Lower leg skin (tissue), 4 donors: ENCODE results near the gene KDM6A. TPM values are rescaled to one million over a fixed set of nuclear protein-coding genes. Genes with fewer than 3 reads are reported as not detected.
"Not testable (repeated sequence)": the region's sequence is repeated elsewhere in the genome, so short reads cannot be mapped to it uniquely, and the experiment has no call there.

Experiments
- DNase-seq, 2 donors: peaks; one replicate each; pipeline ENCODE4 v3.0.0-alpha.2; 2019; ENCODE audit warnings: low spot score in 2 of 2
- H3K4me3 ChIP-seq: fragments of 200-600 bp; sonication (generic); 2 replicates; pipeline ENCODE4 v1.5.1; 2017; ENCODE audit warnings: mild to moderate bottlenecking, low read depth; ENCODE audit not compliant: poor library complexity, severe bottlenecking
- POLR2A ChIP-seq, 2 donors: fragments of 450-650 bp; IDR thresholded peaks; one replicate each; pipeline ENCODE4 v1.6.1; 2016 to 2017; ENCODE audit warnings: antibody characterized with exemption in 2 of 2, mild to moderate bottlenecking in 1 of 2, moderate library complexity in 1 of 2
- WGBS, 2 donors: methylation state at CpG; one replicate each; pipeline ENCODE4 v1.1.5; 2018; 5-methylcytosine and 5-hydroxymethylcytosine counted together
- intact Hi-C: fragments of 100-400 bp; cut with DNase I; formaldehyde crosslinking; loops from one replicate; pipeline ENCODE4 v1.15.0; 2023; ENCODE audit warnings: low total_unique reads
- total RNA-seq, 4 donors: library from RNA; depleted of rRNA; stranded (reverse); fragments of >200 nt; gene quantifications; one replicate each; pipeline ENCODE4 v1.1.0, GENCODE V29; 2016
- TF ChIP-seq, protein P1 (sequence below), 3 donors: fragments of 450-650 bp; IDR thresholded peaks; one replicate each; pipeline ENCODE4 v1.5.1; 2016; ENCODE audit warnings: antibody characterized with exemption in 3 of 3, mild to moderate bottlenecking in 3 of 3, moderate library complexity in 2 of 3

KDM6A gene
- total RNA-seq, 4 donors from 2014 or later: 30.3 to 88.2 (median 43.7) TPM

DNA sequence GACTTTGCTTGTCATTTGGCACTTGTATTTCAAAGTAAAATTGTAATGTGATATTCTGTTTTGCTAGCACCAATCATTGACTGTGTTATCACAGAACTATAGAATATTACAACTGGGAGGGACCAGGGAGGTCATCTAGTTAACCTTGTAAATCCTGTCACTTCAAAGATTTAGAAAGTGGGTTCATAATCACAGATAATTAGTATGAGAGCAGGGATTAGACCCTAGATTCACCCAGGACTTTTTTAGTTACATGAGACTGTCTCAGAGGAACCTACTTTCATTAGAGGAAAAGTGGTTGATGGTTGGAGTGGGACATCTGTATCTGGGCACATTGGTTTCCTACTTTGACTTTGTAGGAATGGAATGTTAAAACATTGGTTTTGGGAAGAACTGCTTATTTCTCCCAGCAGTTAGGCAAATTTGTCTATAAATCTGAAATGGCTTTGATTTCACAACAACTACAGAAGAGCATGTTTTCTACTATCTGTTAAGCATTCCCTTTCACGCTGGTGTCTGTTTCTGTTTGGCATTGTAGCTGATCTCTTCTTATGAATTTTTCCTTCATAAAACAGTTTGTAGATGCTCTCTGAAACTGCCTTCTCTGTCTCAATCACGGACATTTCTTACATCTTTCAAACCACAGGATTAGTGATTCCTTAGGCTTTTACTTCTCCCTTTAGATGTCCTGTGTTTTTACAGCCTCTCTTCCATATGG lies 183.6 kb downstream of the KDM6A start:
- 70 to 84% methylated on average over 2 of the region's 2 CpGs for WGBS, 2 donors
- intact Hi-C loops: no loop called here
- no peak for DNase-seq
- TF ChIP-seq, protein P1, sequence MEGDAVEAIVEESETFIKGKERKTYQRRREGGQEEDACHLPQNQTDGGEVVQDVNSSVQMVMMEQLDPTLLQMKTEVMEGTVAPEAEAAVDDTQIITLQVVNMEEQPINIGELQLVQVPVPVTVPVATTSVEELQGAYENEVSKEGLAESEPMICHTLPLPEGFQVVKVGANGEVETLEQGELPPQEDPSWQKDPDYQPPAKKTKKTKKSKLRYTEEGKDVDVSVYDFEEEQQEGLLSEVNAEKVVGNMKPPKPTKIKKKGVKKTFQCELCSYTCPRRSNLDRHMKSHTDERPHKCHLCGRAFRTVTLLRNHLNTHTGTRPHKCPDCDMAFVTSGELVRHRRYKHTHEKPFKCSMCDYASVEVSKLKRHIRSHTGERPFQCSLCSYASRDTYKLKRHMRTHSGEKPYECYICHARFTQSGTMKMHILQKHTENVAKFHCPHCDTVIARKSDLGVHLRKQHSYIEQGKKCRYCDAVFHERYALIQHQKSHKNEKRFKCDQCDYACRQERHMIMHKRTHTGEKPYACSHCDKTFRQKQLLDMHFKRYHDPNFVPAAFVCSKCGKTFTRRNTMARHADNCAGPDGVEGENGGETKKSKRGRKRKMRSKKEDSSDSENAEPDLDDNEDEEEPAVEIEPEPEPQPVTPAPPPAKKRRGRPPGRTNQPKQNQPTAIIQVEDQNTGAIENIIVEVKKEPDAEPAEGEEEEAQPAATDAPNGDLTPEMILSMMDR (IDR thresholded peaks at IDR 0.05): no peak
- TF ChIP-seq POLR2A (IDR thresholded peaks at IDR 0.05): no peak
- H3K4me3 ChIP-seq: no peak overlapping the region

DNA sequence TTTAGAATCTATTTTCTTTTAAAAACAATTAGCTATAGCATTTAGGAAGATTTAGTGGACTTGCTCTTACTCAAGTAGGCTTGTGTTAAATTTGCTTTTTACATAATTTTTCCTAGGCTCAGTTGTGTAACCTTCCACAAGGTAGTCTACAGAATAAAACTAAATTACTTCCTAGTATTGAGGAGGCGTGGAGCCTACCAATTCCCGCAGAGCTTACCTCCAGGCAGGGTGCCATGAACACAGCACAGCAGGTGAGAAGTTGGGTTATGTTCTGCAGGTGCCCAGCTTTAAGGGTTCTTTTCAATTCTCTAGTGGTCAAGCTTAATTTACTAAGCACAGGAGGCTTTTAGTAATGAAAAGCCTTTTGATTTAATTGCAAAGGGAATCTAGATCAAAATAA lies 186.9 kb downstream of the KDM6A start:
- intact Hi-C loops, DNase-seq, H3K4me3 ChIP-seq: not testable (repeated sequence)
- 83 to 93% methylated on average over 2 of the region's 2 CpGs for WGBS, 2 donors

DNA sequence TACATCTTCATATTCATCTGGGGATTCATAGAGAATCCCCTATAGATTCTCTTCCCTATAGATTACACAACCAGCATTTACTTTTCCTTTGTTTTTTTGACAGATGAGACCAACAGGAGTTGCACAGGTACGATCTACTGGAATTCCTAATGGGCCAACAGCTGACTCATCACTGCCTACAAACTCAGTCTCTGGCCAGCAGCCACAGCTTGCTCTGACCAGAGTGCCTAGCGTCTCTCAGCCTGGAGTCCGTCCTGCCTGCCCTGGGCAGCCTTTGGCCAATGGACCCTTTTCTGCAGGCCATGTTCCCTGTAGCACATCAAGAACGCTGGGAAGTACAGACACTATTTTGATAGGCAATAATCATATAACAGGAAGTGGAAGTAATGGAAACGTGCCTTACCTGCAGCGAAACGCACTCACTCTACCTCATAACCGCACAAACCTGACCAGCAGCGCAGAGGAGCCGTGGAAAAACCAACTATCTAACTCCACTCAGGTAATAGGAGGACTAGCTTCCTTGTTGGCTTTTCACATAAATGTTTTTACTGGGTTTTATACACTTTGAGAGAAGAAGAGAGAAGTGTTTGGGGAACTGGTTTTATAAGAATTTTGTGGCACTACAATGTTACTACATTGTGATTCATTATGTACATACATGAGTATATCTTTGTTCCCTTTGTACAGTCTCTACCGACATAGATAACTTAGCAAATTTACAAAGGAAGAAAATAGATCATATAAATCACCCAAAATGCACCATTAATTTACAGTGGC lies 190.5 kb downstream of the KDM6A start:
- no peak overlapping the region for H3K4me3 ChIP-seq
- 85 to 91% methylated on average over 11 of the region's 11 CpGs for WGBS, 2 donors
- TF ChIP-seq, protein P1 (IDR thresholded peaks at IDR 0.05): no peak
- no peak for TF ChIP-seq POLR2A (IDR thresholded peaks at IDR 0.05)
- intact Hi-C loops: no loop called here
- DNase-seq: no peak

DNA sequence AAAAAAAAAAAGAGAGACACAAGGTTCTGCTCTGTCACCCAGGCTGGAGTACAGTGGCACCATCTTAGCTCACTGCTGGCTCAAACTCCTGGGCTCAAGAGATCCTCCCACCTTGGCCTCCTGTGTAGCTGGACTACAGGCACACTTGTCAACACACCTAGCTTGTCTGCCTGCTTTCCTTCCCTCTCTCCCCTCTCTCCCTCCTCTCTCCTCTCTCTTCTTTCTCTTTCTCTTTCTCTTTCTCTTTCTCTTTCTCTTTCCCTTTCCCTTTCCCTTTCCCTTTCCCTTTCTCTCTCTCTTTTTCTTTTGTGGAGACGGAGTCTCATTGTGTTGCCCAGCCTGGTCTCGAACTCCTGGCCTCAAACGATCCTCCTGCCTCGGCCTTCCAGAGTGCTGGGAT lies 195.6 kb downstream of the KDM6A start:
- H3K4me3 ChIP-seq: no peak overlapping the region
- intact Hi-C loops: no loop called here
- no peak for DNase-seq

DNA sequence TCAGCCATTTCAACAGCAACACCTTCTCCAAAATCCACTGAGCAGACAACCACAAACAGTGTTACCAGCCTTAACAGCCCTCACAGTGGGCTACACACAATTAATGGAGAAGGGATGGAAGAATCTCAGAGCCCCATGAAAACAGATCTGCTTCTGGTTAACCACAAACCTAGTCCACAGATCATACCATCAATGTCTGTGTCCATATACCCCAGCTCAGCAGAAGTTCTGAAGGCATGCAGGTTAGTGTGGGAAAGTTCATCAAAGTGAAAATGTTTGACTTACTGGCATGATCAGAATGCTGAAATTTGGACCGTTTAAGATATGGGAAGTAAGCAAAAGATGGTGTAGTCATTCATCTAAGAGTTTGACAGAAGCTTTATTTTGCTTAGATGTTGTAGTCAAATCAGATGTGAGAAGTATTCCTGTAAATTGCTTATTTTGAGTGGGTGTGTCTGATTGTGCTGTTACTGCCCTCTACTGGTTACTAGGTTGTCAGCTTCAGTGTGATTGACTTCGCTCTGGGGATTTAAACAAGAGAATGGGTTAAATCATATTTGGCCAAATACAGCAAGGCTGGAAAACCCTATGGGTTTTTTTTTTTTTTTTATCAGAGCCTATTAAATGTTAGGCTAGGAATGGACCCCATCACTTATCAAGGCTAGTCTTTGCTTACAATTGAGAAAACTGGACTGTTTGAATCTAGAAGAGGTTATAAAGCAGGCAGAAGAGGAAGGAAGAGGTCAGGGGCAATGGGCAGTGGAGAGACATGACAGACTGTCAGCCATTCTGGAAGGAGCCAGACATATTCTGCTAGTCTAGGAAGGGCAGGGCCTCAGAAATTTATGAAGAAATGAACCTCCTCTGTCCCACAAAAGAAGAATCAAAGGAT lies 197.4 kb downstream of the KDM6A start:
- 28 to 40% methylated on average over 2 of the region's 2 CpGs for WGBS, 2 donors
- no peak for DNase-seq
- intact Hi-C loops: no loop called here
- H3K4me3 ChIP-seq: no peak overlapping the region
- TF ChIP-seq, protein P1 (IDR thresholded peaks at IDR 0.05): no peak
- TF ChIP-seq POLR2A (IDR thresholded peaks at IDR 0.05): no peak

More for the DNA sequence above, 195.6 kb downstream of the KDM6A start:
- 88 to 94% methylated on average over 4 of the region's 4 CpGs for WGBS, 2 donors
- no peak for TF ChIP-seq POLR2A (IDR thresholded peaks at IDR 0.05)
- TF ChIP-seq, protein P1 (IDR thresholded peaks at IDR 0.05): no peak

DNA sequence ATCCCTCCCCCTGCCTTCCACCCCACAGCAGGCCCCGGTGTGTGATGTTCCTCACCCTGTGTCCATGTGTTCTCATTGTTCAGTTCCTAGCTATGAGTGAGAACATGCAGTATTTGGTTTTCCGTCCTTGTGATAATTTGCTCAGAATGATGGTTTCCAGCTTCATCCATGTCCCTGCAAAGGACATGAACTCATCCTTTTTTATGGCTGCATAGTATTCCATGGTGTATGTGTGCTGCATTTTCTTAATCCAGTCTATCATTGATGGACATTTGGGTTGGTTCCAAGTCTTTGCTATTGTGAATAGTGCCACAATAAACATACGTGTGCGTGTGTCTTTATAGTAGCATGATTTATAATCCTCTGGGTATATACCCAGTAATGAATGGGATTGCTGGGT lies 200.0 kb downstream of the KDM6A start:
- 95 to 100% methylated on average over 4 of the region's 4 CpGs for WGBS, 2 donors
- DNase-seq, intact Hi-C loops, H3K4me3 ChIP-seq: not testable (repeated sequence)
